ENCODE results near the gene FAM53A.

GRCh38 chr4:1670279-1670678 is 13.8 kb downstream of the FAM53A start:
- no peak for TF ChIP-seq POLR2A (IDR thresholded peaks at IDR 0.05)
- no peak for TF ChIP-seq CTCF (IDR thresholded peaks at IDR 0.05)
